ENCODE data around the gene MVK.

The MVK gene

DNA sequence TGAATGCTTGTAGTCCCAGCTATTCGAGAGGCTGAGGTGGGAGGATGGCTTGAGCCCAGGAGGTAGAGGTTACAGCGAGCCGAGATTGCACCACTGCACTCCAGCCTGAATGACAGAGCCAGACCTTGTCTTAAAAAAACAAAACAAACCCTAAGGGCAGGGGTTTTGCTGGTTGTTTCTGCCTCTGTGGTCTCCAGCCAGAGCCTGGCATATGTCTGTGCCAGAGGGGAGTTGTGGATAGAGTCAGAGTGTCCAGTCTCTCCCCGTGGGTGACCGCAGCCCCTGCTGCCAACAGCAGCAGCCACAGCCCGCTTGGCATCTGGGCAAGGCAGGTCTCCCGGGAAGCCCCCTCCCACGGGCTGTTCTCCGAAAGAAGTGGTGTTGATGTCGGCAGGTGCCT, 37.6 kb downstream of the MVK start:
- DNase-seq (ENCODE audit: low read depth), result no peak
- TF ChIP-seq, protein P1, sequence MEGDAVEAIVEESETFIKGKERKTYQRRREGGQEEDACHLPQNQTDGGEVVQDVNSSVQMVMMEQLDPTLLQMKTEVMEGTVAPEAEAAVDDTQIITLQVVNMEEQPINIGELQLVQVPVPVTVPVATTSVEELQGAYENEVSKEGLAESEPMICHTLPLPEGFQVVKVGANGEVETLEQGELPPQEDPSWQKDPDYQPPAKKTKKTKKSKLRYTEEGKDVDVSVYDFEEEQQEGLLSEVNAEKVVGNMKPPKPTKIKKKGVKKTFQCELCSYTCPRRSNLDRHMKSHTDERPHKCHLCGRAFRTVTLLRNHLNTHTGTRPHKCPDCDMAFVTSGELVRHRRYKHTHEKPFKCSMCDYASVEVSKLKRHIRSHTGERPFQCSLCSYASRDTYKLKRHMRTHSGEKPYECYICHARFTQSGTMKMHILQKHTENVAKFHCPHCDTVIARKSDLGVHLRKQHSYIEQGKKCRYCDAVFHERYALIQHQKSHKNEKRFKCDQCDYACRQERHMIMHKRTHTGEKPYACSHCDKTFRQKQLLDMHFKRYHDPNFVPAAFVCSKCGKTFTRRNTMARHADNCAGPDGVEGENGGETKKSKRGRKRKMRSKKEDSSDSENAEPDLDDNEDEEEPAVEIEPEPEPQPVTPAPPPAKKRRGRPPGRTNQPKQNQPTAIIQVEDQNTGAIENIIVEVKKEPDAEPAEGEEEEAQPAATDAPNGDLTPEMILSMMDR (IDR thresholded peaks at IDR 0.05; ENCODE audit: control insufficient read depth, insufficient read depth, low read depth, low read length, missing control alignments), result no peak
- H3K4me3 ChIP-seq (ENCODE audit: control insufficient read depth, low read depth, low read length), result no peak overlapping the region

DNA sequence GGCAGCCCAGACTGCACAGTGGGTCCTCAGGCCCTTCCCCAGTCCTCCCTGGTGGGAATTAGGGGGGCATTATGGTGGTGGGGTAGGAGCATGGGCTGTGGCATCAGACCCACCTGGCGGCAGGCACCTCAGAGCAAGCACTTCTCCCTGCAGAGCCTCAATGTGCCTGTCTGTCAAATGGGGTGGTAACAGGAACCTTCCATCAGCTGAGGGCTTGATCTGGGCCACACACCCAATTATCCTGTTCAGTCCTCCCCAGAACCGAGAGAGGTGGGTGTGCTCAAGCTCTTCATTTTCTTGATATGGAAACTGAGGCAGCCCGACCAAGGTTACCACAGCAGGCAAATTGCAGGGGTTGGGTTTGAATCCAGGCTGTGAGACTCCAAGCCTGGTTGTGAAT, 38.4 kb downstream of the MVK start:
- no peak overlapping the region for H3K4me3 ChIP-seq (ENCODE audit: control insufficient read depth, low read depth, low read length)
- TF ChIP-seq, protein P1 (IDR thresholded peaks at IDR 0.05; ENCODE audit: control insufficient read depth, insufficient read depth, low read depth, low read length, missing control alignments), result no peak
- no peak for DNase-seq (ENCODE audit: low read depth)

DNA sequence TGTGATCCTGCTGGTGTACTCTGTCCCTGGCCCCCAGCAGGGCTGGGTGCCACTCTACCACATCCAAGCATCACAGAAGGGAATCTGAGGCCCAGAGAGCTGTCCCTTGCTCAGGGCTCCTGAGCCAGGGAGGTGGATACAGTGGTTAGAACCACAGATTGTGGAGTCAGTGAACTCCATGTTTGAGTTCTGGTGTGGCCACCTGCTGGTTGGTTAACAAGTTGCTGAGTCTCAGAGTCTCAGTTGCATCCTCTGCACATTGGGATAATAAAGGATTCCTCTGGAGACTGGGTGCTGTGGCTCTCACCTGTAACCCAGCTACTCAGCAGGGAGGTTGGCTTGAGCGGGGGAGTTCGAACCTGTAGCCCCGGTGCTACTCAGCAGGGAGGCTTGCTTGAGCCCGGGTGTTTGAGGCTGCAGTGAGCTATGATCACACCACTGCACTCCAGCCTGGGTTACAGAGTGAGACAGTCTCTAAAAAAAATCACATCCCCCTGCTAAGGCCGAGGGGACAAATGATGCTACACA, 39.4 kb downstream of the MVK start:
- TF ChIP-seq, protein P1 (IDR thresholded peaks at IDR 0.05; ENCODE audit: control insufficient read depth, insufficient read depth, low read depth, low read length, missing control alignments), result peak; percentile 38
- no peak for DNase-seq (ENCODE audit: low read depth)
- H3K4me3 ChIP-seq (ENCODE audit: control insufficient read depth, low read depth, low read length), result no peak overlapping the region

DNA sequence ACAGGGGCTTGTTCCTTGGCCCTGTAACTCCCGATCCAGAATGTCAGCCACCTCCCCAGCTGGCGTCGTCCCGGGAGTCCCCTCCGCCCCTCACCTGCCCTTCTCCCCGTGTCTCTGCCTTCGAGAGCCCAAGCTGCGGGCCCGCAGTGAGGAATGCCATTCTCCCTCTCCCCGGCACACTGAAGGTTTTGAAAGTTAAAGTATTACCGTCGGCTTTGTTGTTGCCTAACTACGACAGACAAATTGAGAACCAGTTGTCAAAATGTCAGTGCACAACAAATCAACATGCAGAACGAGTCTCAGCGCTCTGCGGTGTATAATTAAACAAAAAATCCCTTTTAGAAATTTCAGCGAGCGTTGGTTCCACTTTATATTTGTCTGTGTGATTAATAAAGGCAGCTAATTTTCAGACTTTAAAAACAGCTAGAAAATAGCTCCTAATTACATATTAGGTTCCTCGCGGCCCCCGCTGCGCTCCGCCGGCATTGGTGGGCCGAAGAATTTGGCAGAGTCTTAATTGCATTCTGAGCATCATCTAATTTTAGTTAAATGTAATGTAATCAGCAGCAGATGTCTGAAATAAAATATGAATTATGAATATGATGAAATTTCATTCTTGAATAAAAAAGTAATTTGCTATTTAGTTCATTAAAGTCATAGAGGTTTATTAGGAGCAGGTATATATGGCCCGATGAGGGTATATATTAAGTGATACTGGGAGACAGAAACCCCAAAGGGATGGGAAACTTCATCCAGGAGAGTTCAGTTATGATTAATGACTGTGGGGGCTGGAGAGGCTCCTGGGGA, 40.3 kb downstream of the MVK start:
- H3K4me3 ChIP-seq (ENCODE audit: control insufficient read depth, low read depth, low read length), result no peak overlapping the region
- TF ChIP-seq, protein P1 (IDR thresholded peaks at IDR 0.05; ENCODE audit: control insufficient read depth, insufficient read depth, low read depth, low read length, missing control alignments), result no peak
- DNase-seq (ENCODE audit: low read depth), result no peak

DNA sequence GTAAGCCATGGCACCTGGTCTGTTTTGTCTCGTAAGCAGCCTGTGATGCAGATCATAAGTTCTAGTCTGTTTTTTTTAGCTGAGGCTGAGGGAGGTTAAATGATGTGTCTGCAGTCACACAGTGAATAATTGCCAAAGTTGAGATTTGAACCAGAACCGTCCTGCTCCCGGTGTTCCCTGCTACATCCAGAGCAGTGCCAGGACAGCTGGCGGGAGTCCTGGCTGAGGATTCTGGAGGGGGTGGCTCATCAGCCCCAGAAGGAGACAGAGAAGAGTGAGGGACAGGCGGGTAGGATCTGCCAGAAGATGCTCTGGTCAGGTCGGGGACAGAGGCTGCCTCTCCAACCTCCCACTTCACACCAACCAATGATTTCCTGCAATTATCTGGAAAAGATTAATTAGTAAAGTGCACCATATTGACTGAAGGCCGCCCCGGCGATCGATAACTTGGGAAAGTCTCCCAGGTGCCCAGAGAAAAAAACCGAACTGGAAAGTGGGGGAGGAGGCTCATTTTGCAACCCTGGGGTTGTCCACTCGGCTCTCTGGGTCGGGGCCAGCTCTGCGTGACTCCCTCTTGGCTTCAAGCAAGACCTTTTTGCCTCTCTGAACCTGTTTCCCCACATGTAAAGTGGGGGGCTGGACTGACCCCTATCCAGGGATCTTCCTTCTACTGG, 42.1 kb downstream of the MVK start:
- DNase-seq (ENCODE audit: low read depth), result no peak
- H3K4me3 ChIP-seq (ENCODE audit: control insufficient read depth, low read depth, low read length), result no peak overlapping the region
- TF ChIP-seq, protein P1 (IDR thresholded peaks at IDR 0.05; ENCODE audit: control insufficient read depth, insufficient read depth, low read depth, low read length, missing control alignments), result no peak

DNA sequence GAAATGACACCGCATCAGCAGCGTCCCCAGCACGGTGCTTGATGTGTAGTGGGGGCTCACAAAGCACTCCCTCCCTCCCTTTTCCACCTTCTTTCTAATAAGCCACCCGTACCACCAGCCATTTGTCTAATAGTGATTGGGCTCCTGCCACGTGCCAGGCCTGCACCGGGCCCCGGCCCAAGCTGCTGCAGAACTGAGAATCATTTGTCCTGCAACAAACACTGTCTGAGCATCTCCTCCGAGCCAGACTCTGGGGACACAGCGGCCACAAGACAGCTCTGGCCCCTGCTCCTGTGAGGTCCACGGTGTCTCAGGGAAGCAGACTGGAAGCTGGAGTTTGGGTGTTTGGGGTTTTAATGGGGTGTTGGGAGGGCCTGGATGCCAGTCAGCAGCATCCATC, 43.9 kb downstream of the MVK start:
- DNase-seq (ENCODE audit: low read depth), result no peak
- TF ChIP-seq, protein P1 (IDR thresholded peaks at IDR 0.05; ENCODE audit: control insufficient read depth, insufficient read depth, low read depth, low read length, missing control alignments), result no peak
- H3K4me3 ChIP-seq (ENCODE audit: control insufficient read depth, low read depth, low read length), result no peak overlapping the region

All from AG09309 (cell line).